Heart left ventricle (tissue), 16 donors: Measurements from ENCODE around the gene BCAS1. TPM values are rescaled to one million over a fixed set of nuclear protein-coding genes. Genes with fewer than 3 reads are reported as not detected.
"Not testable (repeated sequence)": the region's sequence is repeated elsewhere in the genome, so short reads cannot be mapped to it uniquely, and the experiment has no call there.

Experiments
- ATAC-seq, 4 donors: fragments of 200-7000 bp; cut with Tn5 transposase; one replicate each; pipeline ENCODE4 v1.9.1; 2020 to 2022; ENCODE audit warnings: moderate library complexity in 4 of 4, mild to moderate bottlenecking in 3 of 4, moderate number of reproducible peaks in 1 of 4
- DNase-seq, 5 donors: peaks; one replicate each; pipeline ENCODE4 v3.0.0-alpha.2; 2020
- H3K27ac ChIP-seq, 12 donors: fragments of 200-600 bp; sonication (generic) in 4 of 12; one replicate each; pipeline versions ENCODE4 v1.5.0 to v1.8.0; 2016 to 2022; ENCODE audit warnings: mild to moderate bottlenecking in 2 of 12
- H3K27me3 ChIP-seq, 9 donors: fragments of 200-600 bp; sonication (generic) in 2 of 9; one replicate each; pipeline versions ENCODE4 v1.5.1 to v1.8.0; 2016 to 2022; ENCODE audit warnings: mild to moderate bottlenecking in 3 of 9
- H3K36me3 ChIP-seq, 9 donors: fragments of 200-600 bp; sonication (generic) in 2 of 9; one replicate each; pipeline versions ENCODE4 v1.5.0 to v1.8.0; 2018 to 2022; ENCODE audit warnings: mild to moderate bottlenecking in 2 of 9
- H3K4me1 ChIP-seq, 12 donors: fragments of 200-600 bp; sonication (generic) in 4 of 12; one replicate each; pipeline versions ENCODE4 v1.5.0 to v1.8.0; 2016 to 2022; ENCODE audit warnings: mild to moderate bottlenecking in 3 of 12
- H3K4me3 ChIP-seq, 12 donors: fragments of 200-600 bp; sonication (generic) in 4 of 12; one replicate each; pipeline versions ENCODE4 v1.5.0 to v1.8.0; 2017 to 2022; ENCODE audit warnings: mild to moderate bottlenecking in 9 of 12, moderate library complexity in 4 of 12
- H3K9me3 ChIP-seq, 12 donors: fragments of 200-600 bp; sonication (generic) in 4 of 12; one replicate each; pipeline versions ENCODE4 v1.5.0 to v1.8.0; 2016 to 2022; ENCODE audit warnings: mild to moderate bottlenecking in 1 of 12
- POLR2A ChIP-seq, 2 donors: fragments of 450-650 bp; IDR thresholded peaks; one replicate each; pipeline ENCODE4 v1.6.1; 2017; ENCODE audit warnings: antibody characterized with exemption in 2 of 2, mild to moderate bottlenecking in 2 of 2, moderate library complexity in 2 of 2
- WGBS, 4 donors: extraction: QIAGEN DNeasy Blood & Tissue Kit in 2 of 4; methylation state at CpG; one replicate each; pipeline versions ENCODE4 v1.1.5 to v1.1.7; 2013 to 2018; 5-methylcytosine and 5-hydroxymethylcytosine counted together
- intact Hi-C, 10 donors: fragments of 100-400 bp; cut with DNase I; formaldehyde crosslinking; loops; one replicate each; pipeline versions ENCODE4 v1.11.1 to v1.14.2; 2022
- polyA plus RNA-seq, 2 donors: library from polyadenylated mRNA; stranded (reverse); fragments of 200-250 nt; gene quantifications; one replicate each; pipeline ENCODE4 v1.2.3, GENCODE V29; 2013
- total RNA-seq, 9 donors: library from RNA; depleted of rRNA in 2 of 9; stranded (reverse); fragments of >200 nt in 2 of 9; fragmentation: NEBNext Ultra II Directional in 3 of 9; extraction: Animal tissue kit (Norgen Biotek cat#: 25700) in 3 of 9; gene quantifications; one replicate each; pipeline versions ENCODE4 v1.1.0 to v1.2.4, GENCODE V29; 2016 to 2023
- TF ChIP-seq, protein P1 (sequence below), 12 donors: fragments of 200-600 bp; sonication (generic) in 4 of 12; IDR thresholded peaks; one replicate each; pipeline versions ENCODE4 v1.5.0 to v1.8.0; 2018 to 2022; ENCODE audit warnings: antibody characterized with exemption in 12 of 12, mild to moderate bottlenecking in 5 of 12
- donor health status: ischemic (EF 13 %, LVEDD 7.1; RV severe dilation, severe dysfunction).
- donor health status: healthy with polysubstance abuse.
- donor health status: DM: no; HTN: yes; CAD: no.
- donor health status: DM: no; HTN: no; CAD: no.
- donor health status: ischemic (EF 25% LVEDD 6.9; RV normal size, moderate dysfunction).
- donor health status: ischemic (EF 25% LVEDD 5.7; RV mildly dilated, moderate dysfunction).
- donor health status: healthy.
- donor health status: DM: yes; HTN: yes; CAD: no.
- donor health status: ischemic (EF 35%, LVEDD 5.7; RV mildly dilated, moderate dysfunction).
- donor health status: nonischemic (EF 11% LVEDD 7.7; RV severe dilation, severe dysfunction).
- donor health status: DM: yes; HTN: yes; CAD: no.
- donor health status: PGD.
- donor health status: ischemic (EF 29% LVEDD 5.4; RV normal size, mild dysfunction).
- donor health status: nonischemic (EF 23%, LVEDD 6.1; RV moderate dilation, normal function).

BCAS1 gene
- total and polyA plus RNA-seq, 11 donors = not detected

DNA sequence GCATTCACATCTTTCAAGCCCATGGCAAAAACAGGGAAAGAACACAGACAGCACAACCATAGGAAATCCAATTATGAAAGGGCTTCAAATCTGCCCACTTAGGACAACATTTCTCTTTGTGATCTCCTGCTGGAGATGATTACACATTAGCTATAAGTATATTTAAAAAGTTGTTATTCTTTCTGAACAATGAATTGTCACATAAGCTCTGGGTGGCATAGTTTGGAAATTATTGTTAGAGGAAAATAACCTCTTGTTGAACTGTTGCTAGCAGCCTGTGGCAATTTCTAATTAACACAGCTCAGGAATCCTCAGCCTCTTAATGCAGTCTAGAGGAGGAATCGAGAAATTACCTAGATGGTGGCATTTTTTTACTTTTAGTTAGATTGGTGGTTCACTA lies 54.9 kb downstream of the BCAS1 start:
- no peak overlapping the region for H3K27ac ChIP-seq
- TF ChIP-seq, protein P1, sequence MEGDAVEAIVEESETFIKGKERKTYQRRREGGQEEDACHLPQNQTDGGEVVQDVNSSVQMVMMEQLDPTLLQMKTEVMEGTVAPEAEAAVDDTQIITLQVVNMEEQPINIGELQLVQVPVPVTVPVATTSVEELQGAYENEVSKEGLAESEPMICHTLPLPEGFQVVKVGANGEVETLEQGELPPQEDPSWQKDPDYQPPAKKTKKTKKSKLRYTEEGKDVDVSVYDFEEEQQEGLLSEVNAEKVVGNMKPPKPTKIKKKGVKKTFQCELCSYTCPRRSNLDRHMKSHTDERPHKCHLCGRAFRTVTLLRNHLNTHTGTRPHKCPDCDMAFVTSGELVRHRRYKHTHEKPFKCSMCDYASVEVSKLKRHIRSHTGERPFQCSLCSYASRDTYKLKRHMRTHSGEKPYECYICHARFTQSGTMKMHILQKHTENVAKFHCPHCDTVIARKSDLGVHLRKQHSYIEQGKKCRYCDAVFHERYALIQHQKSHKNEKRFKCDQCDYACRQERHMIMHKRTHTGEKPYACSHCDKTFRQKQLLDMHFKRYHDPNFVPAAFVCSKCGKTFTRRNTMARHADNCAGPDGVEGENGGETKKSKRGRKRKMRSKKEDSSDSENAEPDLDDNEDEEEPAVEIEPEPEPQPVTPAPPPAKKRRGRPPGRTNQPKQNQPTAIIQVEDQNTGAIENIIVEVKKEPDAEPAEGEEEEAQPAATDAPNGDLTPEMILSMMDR (IDR thresholded peaks at IDR 0.05) = no peak
- TF ChIP-seq POLR2A (IDR thresholded peaks at IDR 0.05) = no peak
- 83 to 93% (median 86%) methylated on average over 1 of the region's 1 CpG for WGBS, 4 donors
- ATAC-seq (no peak), DNase-seq (no peak)
- no peaks in the 10 kb centered on the region for H3K36me3 ChIP-seq
- H3K9me3 ChIP-seq = no peaks in the 10 kb centered on the region
- H3K27me3 ChIP-seq = no peaks in the 10 kb centered on the region
- no peak overlapping the region for H3K4me3 ChIP-seq
- intact Hi-C loops = no loop called here
- peaks cover 0 to 14% (median 0%) of the 10 kb centered on the region in 12 donors for H3K4me1 ChIP-seq

DNA sequence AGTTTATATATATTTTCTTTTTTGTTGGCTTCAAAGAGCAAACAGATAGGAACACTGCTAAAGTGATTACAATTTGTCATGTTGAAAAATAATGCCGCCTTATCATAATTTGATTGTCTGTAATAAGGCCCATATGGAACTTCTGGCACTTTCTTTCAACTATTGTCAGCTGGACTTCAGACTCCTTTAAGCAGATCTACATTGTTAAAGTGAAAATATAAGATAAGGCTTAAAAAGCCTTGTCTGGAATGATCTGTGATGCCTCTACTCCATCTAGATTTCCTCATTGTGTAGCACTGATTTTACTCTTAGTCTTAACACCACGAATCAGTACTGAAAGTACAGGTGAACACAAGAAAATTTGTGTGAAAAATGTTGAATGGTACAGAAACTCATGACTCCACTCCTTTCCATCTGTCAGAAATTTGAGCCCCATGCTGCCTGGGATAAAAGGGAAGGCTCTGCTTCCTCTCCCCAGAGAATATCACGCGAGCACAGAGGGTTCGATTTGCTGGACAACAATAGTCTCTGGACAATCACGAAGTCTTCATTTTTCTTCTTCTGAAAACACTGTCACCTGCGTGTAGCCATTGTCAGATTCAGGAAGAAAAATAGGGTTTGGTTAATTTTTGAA lies 56.0 kb downstream of the BCAS1 start:
- no peaks in the 10 kb centered on the region for H3K36me3 ChIP-seq
- H3K27ac ChIP-seq = no peak overlapping the region
- H3K9me3 ChIP-seq = no peaks in the 10 kb centered on the region
- TF ChIP-seq POLR2A (IDR thresholded peaks at IDR 0.05) = no peak
- TF ChIP-seq, protein P1 (IDR thresholded peaks at IDR 0.05) = no peak
- DNase-seq (no peak), ATAC-seq (no peak)
- no peaks in the 10 kb centered on the region for H3K27me3 ChIP-seq
- 42 to 63% (median 55%) methylated on average over 7 of the region's 7 CpGs for WGBS, 4 donors
- intact Hi-C loops = no loop called here
- peaks cover 0 to 14% (median 0%) of the 10 kb centered on the region in 12 donors for H3K4me1 ChIP-seq
- H3K4me3 ChIP-seq = no peak overlapping the region

DNA sequence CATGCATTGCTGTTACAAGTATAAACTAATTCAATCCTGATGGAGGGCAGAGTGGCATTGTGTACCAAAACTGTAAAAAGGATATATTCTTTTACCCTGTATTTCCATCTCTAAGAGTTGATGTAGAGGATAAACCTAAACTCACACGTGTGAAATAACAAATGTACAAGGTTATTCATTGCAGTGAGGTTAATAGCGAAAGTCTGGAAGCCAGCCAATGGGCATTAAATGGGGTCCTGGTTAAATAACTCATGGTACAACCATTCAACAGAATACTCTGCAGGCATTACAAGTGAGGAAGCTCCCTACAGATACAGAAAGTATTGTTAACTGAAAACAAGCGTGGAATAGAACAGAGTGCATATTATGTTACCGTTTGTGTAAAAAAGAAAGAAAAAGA lies 56.9 kb downstream of the BCAS1 start:
- Histone ChIP-seq H3K9me3 (no peaks in the 10 kb centered on the region), H3K4me1 (peaks cover 0 to 14% (median 0%) of the 10 kb centered on the region in 12 donors), H3K36me3 (no peaks in the 10 kb centered on the region), H3K27me3 (no peaks in the 10 kb centered on the region), H3K4me3 (no peak overlapping the region), H3K27ac (no peak overlapping the region)
- TF ChIP-seq, protein P1 (IDR thresholded peaks at IDR 0.05) = no peak
- no peak for TF ChIP-seq POLR2A (IDR thresholded peaks at IDR 0.05)
- ATAC-seq (no peak), DNase-seq (no peak)
- 65 to 75% (median 70%) methylated on average over 4 of the region's 4 CpGs for WGBS, 4 donors
- intact Hi-C loops = no loop called here

DNA sequence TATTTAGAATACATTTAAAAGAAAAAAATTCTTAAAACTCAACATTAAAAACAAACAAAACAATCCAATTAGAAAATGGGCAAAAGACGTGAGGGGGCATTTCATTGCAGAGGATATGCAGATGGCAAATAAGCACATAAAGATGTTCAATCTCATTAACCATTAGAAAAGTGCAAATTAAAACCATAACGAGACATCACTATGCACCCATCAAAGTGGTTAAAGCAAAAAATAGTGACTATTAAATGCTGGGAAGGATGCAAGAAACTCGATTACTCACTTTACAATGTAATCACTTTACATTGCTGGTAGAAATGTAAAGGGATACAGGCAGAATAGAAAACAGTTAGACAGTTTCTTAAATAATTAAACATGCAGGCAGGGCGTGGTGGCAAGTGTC lies 59.0 kb downstream of the BCAS1 start:
- H3K27me3 ChIP-seq = no peaks in the 10 kb centered on the region
- intact Hi-C loops = no loop called here
- TF ChIP-seq POLR2A (IDR thresholded peaks at IDR 0.05) = no peak
- TF ChIP-seq, protein P1 (IDR thresholded peaks at IDR 0.05) = no peak
- H3K4me1 ChIP-seq = peaks cover 0 to 5% (median 0%) of the 10 kb centered on the region in 12 donors
- DNase-seq (no peak), ATAC-seq (no peak)
- no peak overlapping the region for H3K27ac ChIP-seq
- no peak overlapping the region for H3K4me3 ChIP-seq
- no peaks in the 10 kb centered on the region for H3K9me3 ChIP-seq
- H3K36me3 ChIP-seq = no peaks in the 10 kb centered on the region
- 75 to 92% (median 84%) methylated on average over 4 of the region's 4 CpGs for WGBS, 4 donors

DNA sequence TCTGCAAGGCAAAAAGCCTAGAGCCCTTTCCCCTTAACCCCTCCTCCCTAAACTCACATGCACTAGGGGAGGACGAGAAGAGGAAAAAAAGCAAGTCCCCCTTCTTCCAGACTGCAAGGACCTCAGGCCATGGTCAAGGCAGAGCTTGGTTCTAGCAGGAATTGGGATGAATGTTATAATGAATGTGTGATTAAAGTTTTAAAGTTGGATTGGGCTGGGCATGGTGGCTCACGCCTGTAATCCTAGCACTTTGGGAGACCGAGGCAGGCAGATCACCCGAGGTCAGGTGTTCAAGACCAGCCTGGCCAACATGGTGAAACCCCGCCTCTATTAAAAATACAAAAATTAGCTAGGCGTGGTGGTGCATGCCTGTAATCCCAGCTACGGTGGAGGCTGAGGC lies 64.2 kb downstream of the BCAS1 start:
- not testable (repeated sequence) for DNase-seq, ATAC-seq
- WGBS, 4 donors = 85 to 90% (median 89%) methylated on average over 7 of the region's 7 CpGs

More for the DNA sequence above, 64.2 kb downstream of the BCAS1 start:
- intact Hi-C loops, H3K36me3 ChIP-seq, H3K27me3 ChIP-seq, H3K27ac ChIP-seq, H3K4me3 ChIP-seq, H3K4me1 ChIP-seq: not testable (repeated sequence)
- peaks cover 0 to 17% (median 7%) of the 10 kb centered on the region in 12 donors for H3K9me3 ChIP-seq
